Activated CD4-positive, alpha-beta T cell treated with anti-CD3 and anti-CD28 coated beads, Interleukin-2, amount 50 U/mL, for 48 hours (primary cell): ENCODE measurements around the gene GALNT7.

Source experiments
- DNase-seq, 2 experiments: peaks; one replicate each; pipeline ENCODE4 v3.0.0-alpha.2; 2020

GALNT7 gene

DNA sequence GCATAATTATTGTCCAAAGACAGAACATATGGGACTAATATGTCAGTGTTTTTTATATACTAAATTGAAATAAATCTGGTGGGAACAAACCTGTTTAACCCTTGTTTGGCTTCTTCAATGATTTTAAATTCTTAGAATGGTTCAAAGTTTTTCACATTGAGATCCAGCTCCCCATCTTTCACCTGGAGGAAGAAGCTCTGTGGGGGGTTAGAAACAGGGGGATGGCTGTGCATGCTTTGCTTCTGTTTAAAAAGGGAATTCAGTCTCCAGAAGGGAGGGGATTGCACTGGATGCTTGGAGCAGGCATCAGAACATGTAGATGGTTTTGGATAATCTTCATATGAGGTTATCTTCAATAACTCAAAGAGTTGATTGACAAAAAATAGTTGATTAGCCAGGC lies 72.1 kb downstream of the GALNT7 start:
- no peak for DNase-seq

- DNase-seq = no peak
Observed at GRCh38 chr4:173242466-173243250, 74.0 kb downstream of the GALNT7 start.

GRCh38 chr4:173243321-173243720 lies 74.7 kb downstream of the GALNT7 start:
- no peak for DNase-seq

GRCh38 chr4:173243917-173244658 lies 75.5 kb downstream of the GALNT7 start:
- DNase-seq = no peak

GRCh38 chr4:173245952-173246351 lies 77.3 kb downstream of the GALNT7 start:
- no peak for DNase-seq

- DNase-seq = no peak
Observed at GRCh38 chr4:173246719-173247118, 78.1 kb downstream of the GALNT7 start.

DNA sequence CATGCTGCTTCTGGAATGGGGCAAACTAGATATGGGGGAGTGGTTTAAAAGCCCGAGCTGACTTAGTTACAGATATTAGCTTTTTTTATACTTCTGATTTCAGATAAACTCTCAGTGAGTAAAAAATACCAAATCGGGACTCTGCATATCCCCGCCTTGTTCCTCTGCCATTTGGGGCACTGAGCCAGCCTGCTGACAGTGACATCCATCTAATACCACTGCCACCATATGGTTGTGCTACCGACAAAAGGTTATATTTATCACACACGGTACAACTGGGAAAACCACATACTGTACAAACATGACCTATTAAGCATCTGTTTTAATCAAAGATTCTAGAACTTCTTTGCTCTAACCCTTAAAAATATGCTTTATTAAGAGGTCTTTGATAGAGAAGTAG lies 78.7 kb downstream of the GALNT7 start:
- no peak for DNase-seq

DNA sequence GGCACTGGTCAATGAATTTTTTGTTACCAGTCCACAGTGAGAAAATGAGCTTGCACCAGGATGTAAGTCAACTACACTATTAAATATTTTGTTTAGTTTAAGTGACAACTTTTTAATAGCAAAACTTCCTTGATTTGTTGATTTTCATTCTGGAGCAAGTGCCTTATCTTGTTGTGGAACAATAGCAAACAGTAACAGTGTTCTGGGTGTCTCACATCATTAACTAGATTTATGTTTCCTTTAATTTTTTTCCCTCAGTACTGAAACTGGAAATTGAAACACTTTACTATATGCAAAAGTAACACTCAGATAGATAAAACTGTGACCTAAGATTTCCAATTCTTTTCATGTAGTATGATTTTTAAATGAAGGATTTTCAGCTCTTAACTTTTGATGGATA lies 80.1 kb downstream of the GALNT7 start:
- no peak for DNase-seq

- DNase-seq = peak in 1 of 2 experiments; percentile 6
Observed at GRCh38 chr4:173252024-173252935, 83.7 kb downstream of the GALNT7 start.

- DNase-seq = no peak
Observed at GRCh38 chr4:173253561-173253960, 85.0 kb downstream of the GALNT7 start.

DNA sequence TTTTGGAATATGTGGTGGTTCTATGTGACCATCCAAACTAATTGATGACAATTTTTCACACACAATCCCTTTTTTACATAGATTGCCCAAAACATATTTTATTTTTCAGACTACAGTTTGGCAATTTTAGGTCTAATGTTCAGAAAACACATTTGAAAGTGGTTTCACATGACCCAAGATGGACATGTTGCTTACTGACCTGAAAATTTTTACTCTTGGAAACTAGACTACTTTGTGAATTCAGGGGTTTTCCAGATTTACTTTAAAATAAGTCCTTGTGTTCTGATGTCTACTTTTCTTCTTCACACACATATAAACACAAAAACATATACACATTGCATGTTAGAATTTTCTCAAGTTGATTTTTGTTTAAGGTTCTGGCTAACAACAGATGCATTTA lies 86.0 kb downstream of the GALNT7 start:
- DNase-seq = no peak

- no peak for DNase-seq
Observed at GRCh38 chr4:173256825-173257224, 88.2 kb downstream of the GALNT7 start.

DNA sequence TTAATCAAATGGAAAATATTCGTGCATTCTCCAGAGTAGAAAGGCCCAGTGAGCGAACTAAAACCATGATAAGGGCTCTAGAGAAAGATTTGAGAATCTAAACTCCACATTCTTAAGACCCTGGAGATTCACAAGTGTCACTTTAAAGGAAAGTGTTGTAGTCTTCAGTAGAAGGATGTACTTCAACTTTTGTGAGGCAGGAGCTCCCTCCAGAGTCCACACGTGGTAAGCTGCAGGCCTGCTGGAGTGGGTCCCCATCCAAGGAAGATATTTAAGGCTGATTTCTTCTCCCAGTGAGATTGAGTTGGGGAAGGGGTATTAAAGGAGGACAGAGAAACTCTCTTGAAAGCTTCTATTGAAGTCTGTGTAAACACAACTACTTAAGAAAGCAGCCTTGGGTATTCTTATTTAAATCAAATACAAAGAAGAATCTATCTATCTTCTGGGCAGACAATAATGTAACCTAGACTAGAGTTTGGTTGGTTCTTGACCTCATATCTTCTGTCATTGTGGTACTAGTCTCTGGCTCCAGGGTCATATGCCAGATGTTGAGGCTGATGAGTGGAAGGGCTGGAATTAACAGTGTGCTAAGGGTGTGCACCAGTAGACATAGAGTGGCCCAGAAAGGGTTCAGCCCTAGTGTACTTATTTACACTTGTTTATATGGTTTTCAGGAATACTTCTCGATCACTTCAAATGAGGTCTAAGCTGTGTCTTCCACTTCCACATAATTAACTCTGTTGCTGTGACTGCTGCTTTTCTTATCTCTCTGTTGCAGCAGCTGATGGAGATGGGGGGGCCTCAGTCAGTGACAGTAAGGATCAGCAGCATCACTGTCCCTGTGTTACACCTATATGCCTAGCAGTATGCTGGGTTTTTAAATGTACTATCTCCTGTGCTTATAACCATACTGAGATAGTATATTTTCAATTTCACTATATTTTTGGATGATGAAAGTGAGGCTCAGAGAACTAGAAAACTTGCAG lies 89.4 kb downstream of the GALNT7 start:
- DNase-seq = peak; percentile 56 to 63

DNA sequence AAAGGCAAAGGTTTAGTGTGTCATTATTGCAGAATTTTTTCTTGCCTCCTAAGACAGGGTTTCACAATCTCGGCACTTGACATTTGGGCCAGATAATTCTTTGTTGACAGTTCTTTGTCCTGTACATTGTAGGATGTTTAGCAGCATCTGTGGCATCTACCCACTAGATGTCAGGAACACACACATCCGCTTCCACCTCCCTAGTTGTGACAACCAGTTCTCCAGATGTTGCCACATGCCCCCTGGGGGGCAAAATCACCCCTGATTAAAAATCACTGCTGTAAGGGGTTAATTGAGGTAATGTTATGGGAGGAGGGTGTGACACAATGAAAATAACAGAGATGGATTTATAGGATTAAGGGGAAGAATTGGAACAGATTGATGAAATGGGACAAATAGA lies 90.3 kb downstream of the GALNT7 start:
- DNase-seq = no peak

DNA sequence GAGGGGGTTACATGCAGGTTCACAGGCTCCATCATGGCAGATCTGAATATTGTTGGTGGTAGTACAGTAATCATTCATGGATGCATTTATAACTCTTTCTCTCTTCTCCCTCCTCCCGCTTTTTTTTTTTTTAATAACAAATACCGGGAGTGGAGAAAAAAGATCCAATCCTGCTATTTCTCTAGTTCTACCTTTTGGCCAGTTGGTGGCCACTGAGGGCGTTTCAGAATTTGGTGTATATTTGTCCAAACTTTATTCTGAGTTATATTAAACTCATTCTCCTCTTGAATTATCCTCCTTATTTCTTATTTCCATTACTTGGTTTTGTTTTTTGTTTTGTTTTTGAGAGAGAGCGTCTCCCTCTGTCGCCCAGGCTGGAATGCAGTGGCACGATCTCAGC lies 90.7 kb downstream of the GALNT7 start:
- DNase-seq = no peak

DNA sequence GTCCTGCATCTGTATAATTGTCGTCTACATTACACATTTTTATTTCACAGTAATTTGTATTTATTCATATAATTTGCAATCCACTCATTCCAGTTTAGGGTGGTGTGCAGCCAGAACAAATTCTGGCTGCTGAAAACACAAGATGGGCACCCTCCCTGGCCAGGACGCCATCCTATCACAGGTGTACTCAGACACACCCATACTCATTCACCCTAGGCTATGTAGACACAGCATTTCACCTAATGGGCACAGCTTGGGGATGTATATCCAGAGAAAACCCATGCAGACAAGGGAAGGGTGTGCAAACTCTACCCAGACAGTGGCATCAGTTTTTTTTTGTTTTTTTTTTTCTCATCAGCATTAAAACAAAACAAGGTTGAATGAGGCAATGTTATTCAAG lies 92.4 kb downstream of the GALNT7 start:
- DNase-seq = no peak

DNA sequence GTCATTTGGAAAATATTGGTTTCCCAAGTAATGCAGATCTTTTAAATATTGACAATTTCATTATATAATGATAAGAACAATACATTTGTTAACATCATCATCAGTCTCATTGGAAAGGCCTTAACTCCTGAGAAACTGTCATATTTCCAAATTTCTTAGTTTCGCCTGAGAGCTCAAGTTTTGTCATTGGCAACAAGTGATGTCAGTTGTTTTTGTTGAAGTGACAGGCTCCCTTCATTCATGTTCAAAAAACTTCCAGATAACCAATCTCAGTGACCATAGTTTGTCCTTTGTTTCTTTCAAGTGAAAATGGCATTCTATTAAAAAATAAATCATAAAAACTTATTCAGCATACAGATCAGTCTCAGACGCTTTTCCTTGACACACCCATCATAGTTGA lies 93.8 kb downstream of the GALNT7 start:
- DNase-seq = no peak

GRCh38 chr4:173264245-173264644 lies 95.6 kb downstream of the GALNT7 start:
- DNase-seq = no peak

DNA sequence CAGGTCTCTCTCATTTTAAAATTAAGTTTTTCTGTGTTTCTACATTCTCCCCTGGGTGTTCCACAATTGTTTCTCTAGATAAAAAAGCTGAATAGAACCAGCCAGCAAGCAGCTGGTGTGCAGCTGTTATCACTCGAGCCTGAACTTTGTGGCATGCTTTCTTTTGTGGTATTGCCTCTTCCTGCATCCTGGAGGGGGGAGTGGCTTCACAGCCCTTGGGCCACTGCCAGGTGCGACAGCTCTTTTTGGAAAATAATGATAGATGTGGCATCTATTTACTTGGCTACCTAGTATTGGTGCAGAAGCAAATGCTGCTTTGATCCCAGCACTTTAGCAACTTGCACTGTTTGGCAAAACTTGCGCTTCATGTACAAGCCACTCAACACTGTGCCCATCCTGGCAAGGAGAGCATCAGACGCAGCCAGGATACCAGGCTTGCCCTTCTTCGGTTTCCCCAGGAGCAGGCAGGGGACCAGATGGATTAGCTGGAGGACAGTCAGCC lies 96.1 kb downstream of the GALNT7 start:
- DNase-seq = peak; percentile 8 to 15

- DNase-seq = no peak
Observed at GRCh38 chr4:173265751-173266150, 97.1 kb downstream of the GALNT7 start.

DNA sequence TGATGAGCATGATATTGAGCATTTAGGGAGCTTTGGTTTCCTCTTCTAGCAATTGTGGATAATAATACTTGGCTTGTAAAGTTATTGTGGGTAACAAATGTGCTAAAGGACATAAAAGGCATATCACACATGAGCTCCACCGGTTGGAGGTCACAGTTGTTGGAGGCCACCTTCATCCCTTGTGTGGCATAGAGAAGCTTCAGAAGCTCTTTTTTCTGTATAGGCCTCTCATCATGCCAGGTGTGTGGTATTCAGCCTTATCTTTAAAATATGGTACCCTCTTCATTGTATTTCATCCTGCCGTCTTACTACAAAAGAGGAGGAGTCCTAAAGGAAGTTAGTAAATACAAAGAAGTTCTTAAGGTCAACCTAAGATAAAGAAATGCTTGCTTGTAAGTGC lies 99.1 kb downstream of the GALNT7 start:
- no peak for DNase-seq

DNA sequence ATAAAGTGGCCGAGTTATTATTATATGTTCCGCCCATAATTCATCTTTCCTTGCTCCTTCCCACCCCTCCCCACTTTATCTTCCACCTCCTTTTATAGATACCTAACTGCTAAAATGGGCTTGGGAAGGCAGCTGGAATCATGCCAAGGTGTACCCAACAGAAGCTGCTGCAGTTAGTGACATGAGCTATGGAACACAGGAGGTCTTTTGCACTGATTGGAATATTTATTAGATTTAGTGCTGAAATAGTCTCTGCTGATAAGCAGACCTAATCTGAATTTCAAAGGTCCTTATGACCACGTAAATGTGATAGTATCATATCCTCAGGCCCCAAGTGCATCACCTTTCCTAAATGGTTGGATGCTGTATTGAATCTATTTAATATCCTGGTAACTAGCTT lies 100.7 kb downstream of the GALNT7 start:
- no peak for DNase-seq
